K562 (cell line): Measurements from ENCODE around the gene SNAP23. TPM values are rescaled to one million over a fixed set of nuclear protein-coding genes. Genes with fewer than 3 reads are reported as not detected.

Source experiments
- ATAC-seq: fragments of 200-7000 bp; cut with Tn5 transposase; 3 replicates; pipeline ENCODE4 v1.9.1; 2020; ENCODE audit warnings: moderate library complexity
- BruUV-seq: library from RNA; stranded (reverse); fragments of 400-500 nt; replicated peaks from 2 replicates; lab custom pipeline; 2021; lab: Mats Ljungman, UMichigan
- CTCF ChIA-PET: fragments of 300-600 bp; formaldehyde crosslinking; extraction: SDS; loops from one replicate; lab custom pipeline; 2021; ENCODE audit warnings: low intra/inter-chr PET ratio; lab: Yijun Ruan, JAX
- POLR2A ChIA-PET: fragments of 300-600, 350-650 bp; sonication (Branson Sonifier 250); formaldehyde crosslinking; extraction: SDS; loops from one replicate; lab custom pipeline; 2021; ENCODE audit warnings: antibody characterized with exemption, inconsistent platforms; lab: Yijun Ruan, JAX
- DNase-seq, 4 experiments: peaks; one replicate each; pipeline versions ENCODE4 v3.0.0 to v3.0.0-alpha.2; 2011 to 2018; ENCODE audit warnings: low spot score in 3 of 4, mixed read lengths in 3 of 4; ENCODE audit errors: extremely low read depth in 1 of 4
- FAIRE-seq: peaks from 2 replicates; lab custom pipeline; 2011; peaks lifted over from hg19 to GRCh38; lab: Jason Lieb, UNC
- H2AFZ ChIP-seq: 2 replicates; pipeline ENCODE4 v1.6.0; 2011; ENCODE audit warnings: low read depth, low read length, control low read depth, inconsistent platforms
- H3K27ac ChIP-seq: fragments of 200-600 bp; 3 replicates; pipeline ENCODE4 v1.8.0; 2011; ENCODE audit warnings: low read depth, mild to moderate bottlenecking, control low read depth, inconsistent platforms, low read length, moderate library complexity, mixed read lengths; ENCODE audit errors: extremely low read depth
- H3K27me3 ChIP-seq, 2 experiments: fragments of 300-600 bp in 1 of 2; 2 replicates in 1 of 2; 3 replicates in 1 of 2; pipeline versions ENCODE4 v1.6.0 to v1.8.0; 2011; ENCODE audit warnings: inconsistent platforms in 2 of 2, low read length in 2 of 2, mild to moderate bottlenecking in 1 of 2, mixed read lengths in 1 of 2, moderate library complexity in 1 of 2; ENCODE audit not compliant: control insufficient read depth in 2 of 2, insufficient read depth in 2 of 2
- H3K36me3 ChIP-seq: fragments of 300-600 bp; 3 replicates; pipeline ENCODE4 v1.8.0; 2011; ENCODE audit warnings: mild to moderate bottlenecking, low read length, inconsistent platforms; ENCODE audit not compliant: control insufficient read depth, insufficient read depth
- H3K4me1 ChIP-seq, 2 experiments: fragments of 200-600 bp in 1 of 2; replicated peaks in 1 of 2; 2 replicates in 1 of 2; 3 replicates in 1 of 2; pipeline versions ENCODE4 v1.5.1 to v1.8.0; 2011; ENCODE audit warnings: inconsistent platforms in 2 of 2, low read length in 2 of 2, mild to moderate bottlenecking in 1 of 2, mixed read lengths in 1 of 2, moderate library complexity in 1 of 2; ENCODE audit not compliant: control insufficient read depth in 2 of 2, insufficient read depth in 2 of 2
- H3K4me2 ChIP-seq: 2 replicates; pipeline ENCODE4 v1.6.1; 2011; ENCODE audit warnings: low read length, control low read depth, inconsistent platforms, mixed read lengths; ENCODE audit not compliant: insufficient read depth
- H3K4me3 ChIP-seq: fragments of 200-600 bp; sonication (generic), shearing (Covaris generic); 2 replicates; pipeline ENCODE4 v1.5.1; 2016; ENCODE audit warnings: control low read depth, inconsistent platforms
- H3K79me2 ChIP-seq: fragments of 200-600 bp; 3 replicates; pipeline ENCODE4 v1.8.0; 2011; ENCODE audit warnings: low read length, inconsistent platforms; ENCODE audit not compliant: control insufficient read depth, insufficient read depth
- H3K9ac ChIP-seq, 2 experiments: 2 replicates each; pipeline versions ENCODE4 v1.6.0 to v1.6.1; 2011; ENCODE audit warnings: low read depth in 2 of 2, low read length in 2 of 2, control low read depth in 1 of 2, inconsistent platforms in 1 of 2, mild to moderate bottlenecking in 1 of 2, mixed read lengths in 1 of 2; ENCODE audit not compliant: insufficient read depth in 1 of 2
- H3K9me1 ChIP-seq: one replicate; pipeline ENCODE4 v1.6.0; 2011; ENCODE audit warnings: inconsistent platforms, mild to moderate bottlenecking, low read length, moderate library complexity; ENCODE audit not compliant: control insufficient read depth, insufficient read depth
- H3K9me3 ChIP-seq: replicated peaks from 2 replicates; pipeline ENCODE4 v1.5.1; 2011; ENCODE audit warnings: low read depth, low read length, inconsistent platforms; ENCODE audit not compliant: control insufficient read depth, insufficient read depth
- H4K20me1 ChIP-seq: replicated peaks from 2 replicates; pipeline ENCODE4 v1.6.1; 2011; ENCODE audit warnings: low read length, inconsistent platforms, mixed read lengths; ENCODE audit not compliant: control insufficient read depth, insufficient read depth
- ELF2 ChIP-seq: fragments of 250-450 bp; sonication (Bioruptor Pico); IDR thresholded peaks from 2 replicates; pipeline ENCODE4 v1.5.0; 2021; ENCODE audit warnings: mild to moderate bottlenecking
- EZH2 ChIP-seq: IDR thresholded peaks from 2 replicates; pipeline ENCODE4 v1.6.1; 2012; ENCODE audit warnings: low read depth, mild to moderate bottlenecking, inconsistent platforms, low read length, borderline replicate concordance
- HCFC1 ChIP-seq: IDR thresholded peaks from 2 replicates; pipeline ENCODE4 v1.6.1; 2012; ENCODE audit warnings: low read depth, low read length, improper control_type of control experiment
- KLF16 ChIP-seq: IDR thresholded peaks from 2 replicates; pipeline ENCODE4 v1.6.1; 2016; ENCODE audit warnings: antibody characterized with exemption
- MTF1 ChIP-seq: fragments of 250-450 bp; sonication (Bioruptor Pico); IDR thresholded peaks from 2 replicates; pipeline ENCODE4 v1.9.0; 2021; ENCODE audit warnings: moderate library complexity, mild to moderate bottlenecking, inconsistent platforms, borderline replicate concordance
- NCOA2 ChIP-seq, 2 experiments: fragments of 450-650 bp; IDR thresholded peaks; 2 replicates each; pipeline ENCODE4 v1.6.1; 2018; ENCODE audit warnings: mild to moderate bottlenecking in 2 of 2, moderate library complexity in 1 of 2; ENCODE audit not compliant: partially characterized antibody in 2 of 2
- PCBP2 ChIP-seq: fragments of 200-400 bp; formaldehyde crosslinking; IDR thresholded peaks from 2 replicates; pipeline ENCODE4 v1.6.1; 2018; ENCODE audit warnings: low read length, low read depth, mild to moderate bottlenecking, moderate library complexity; ENCODE audit not compliant: poor library complexity, severe bottlenecking
- RBM34 ChIP-seq: fragments of 200-400 bp; formaldehyde crosslinking; IDR thresholded peaks from 2 replicates; pipeline ENCODE4 v1.6.1; 2018; ENCODE audit warnings: low read length, borderline replicate concordance; ENCODE audit not compliant: insufficient read depth
- SMAD4 ChIP-seq: fragments of 250-450 bp; sonication (Bioruptor Pico); conservative IDR thresholded peaks from 2 replicates; pipeline ENCODE4 v1.8.0; 2021; ENCODE audit warnings: inconsistent platforms, mild to moderate bottlenecking, moderate library complexity
- SMARCC2 ChIP-seq: fragments of 450-650 bp; IDR thresholded peaks from 2 replicates; pipeline ENCODE4 v1.6.1; 2017; ENCODE audit warnings: antibody characterized with exemption, moderate library complexity, mild to moderate bottlenecking, low read depth
- THRAP3 ChIP-seq: fragments of 450-650 bp; IDR thresholded peaks from 2 replicates; pipeline ENCODE4 v1.6.1; 2016; ENCODE audit warnings: mild to moderate bottlenecking, inconsistent platforms, borderline replicate concordance
- TRIM28 ChIP-seq: fragments of 450-650 bp; IDR thresholded peaks from 2 replicates; pipeline ENCODE4 v1.6.1; 2017
- ZBTB17 ChIP-seq: fragments of 450-650 bp; formaldehyde crosslinking; IDR thresholded peaks from 2 replicates; pipeline ENCODE4 v1.4.0; 2020; ENCODE audit warnings: mild to moderate bottlenecking
- ZNF699 ChIP-seq: fragments of 250-450 bp; sonication (Bioruptor Pico); IDR thresholded peaks from 2 replicates; pipeline ENCODE4 v1.8.0; 2021; ENCODE audit warnings: mild to moderate bottlenecking, moderate library complexity; ENCODE audit not compliant: insufficient replicate concordance
- in situ Hi-C: fragments of 300-500 bp; cut with MboI; formaldehyde crosslinking; loops from 4 replicates; pipeline ENCODE4 v1.15.0; 2018; ENCODE audit warnings: inconsistent platforms, mixed read lengths
- intact Hi-C: fragments of 100-400 bp; cut with micrococcal nuclease; formaldehyde crosslinking; loops from 2 replicates; pipeline ENCODE4 v1.14.2; 2022
- polyA plus RNA-seq, 8 experiments: library from polyadenylated mRNA; depleted of rRNA in 4 of 8; stranded (reverse) in 5 of 8; unstranded in 3 of 8; fragments of >200 nt; fragmentation: Nextera tagmentation in 2 of 8; fragmentation: Illumina TruSeq in 1 of 8; extraction: Ambion mirVana in 2 of 8; extraction: Trizol in 1 of 8; gene quantifications; 2 replicates each; pipeline versions ENCODE4 v1.2.1 to v1.2.3, GENCODE V29; 2011 to 2014; ENCODE audit warnings: inconsistent platforms in 1 of 8, missing spikeins in 1 of 8
- total RNA-seq, 7 experiments: library from RNA; depleted of rRNA in 6 of 7; stranded (reverse); fragments of >200 nt in 6 of 7; fragmentation: Illumina TruSeq in 2 of 7; extraction: Trizol in 2 of 7; gene quantifications; 2 replicates each; pipeline versions ENCODE4 v1.2.1 to v1.2.3, GENCODE V29; 2011 to 2021; ENCODE audit warnings: low replicate concordance in 1 of 7
- TF ChIP-seq, protein P1 (sequence below): sonication (generic); formaldehyde crosslinking; IDR thresholded peaks from 2 replicates; pipeline ENCODE4 v1.8.0; 2022; ENCODE audit warnings: mild to moderate bottlenecking, missing genetic modification reagents
- TF ChIP-seq, protein P2 (sequence below): IDR thresholded peaks from 3 replicates; pipeline ENCODE4 v1.6.1; 2011; ENCODE audit warnings: borderline replicate concordance, mild to moderate bottlenecking, moderate library complexity; ENCODE audit not compliant: insufficient read length; ENCODE audit errors: extremely low read depth

The SNAP23 gene
- total and polyA plus RNA-seq, 9 of the 15 experiments (the other 6 are each of a cell fraction or from before 2014, with no cell fraction given) = 78.9 to 168 (median 117) TPM

DNA sequence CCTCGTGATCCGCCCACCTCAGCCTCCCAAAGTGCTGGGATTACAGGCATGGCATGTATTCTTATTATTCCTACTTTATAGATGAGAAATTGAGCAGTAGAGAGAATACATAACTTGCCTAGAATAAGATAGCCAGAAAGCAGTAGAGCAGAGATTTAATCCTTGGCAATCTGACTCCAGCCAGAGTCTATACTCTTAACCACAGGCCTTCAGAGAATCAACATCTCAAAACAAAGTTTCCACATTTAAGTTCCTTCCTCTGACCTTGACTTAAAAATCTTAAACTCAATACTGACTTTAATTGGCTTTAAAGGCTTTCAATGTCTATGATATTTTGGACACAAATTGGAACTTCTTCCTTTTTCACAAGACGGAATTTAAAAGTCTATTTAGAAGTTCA, 41.6 kb upstream of the SNAP23 start (continued):
- TF ChIP-seq, protein P1, sequence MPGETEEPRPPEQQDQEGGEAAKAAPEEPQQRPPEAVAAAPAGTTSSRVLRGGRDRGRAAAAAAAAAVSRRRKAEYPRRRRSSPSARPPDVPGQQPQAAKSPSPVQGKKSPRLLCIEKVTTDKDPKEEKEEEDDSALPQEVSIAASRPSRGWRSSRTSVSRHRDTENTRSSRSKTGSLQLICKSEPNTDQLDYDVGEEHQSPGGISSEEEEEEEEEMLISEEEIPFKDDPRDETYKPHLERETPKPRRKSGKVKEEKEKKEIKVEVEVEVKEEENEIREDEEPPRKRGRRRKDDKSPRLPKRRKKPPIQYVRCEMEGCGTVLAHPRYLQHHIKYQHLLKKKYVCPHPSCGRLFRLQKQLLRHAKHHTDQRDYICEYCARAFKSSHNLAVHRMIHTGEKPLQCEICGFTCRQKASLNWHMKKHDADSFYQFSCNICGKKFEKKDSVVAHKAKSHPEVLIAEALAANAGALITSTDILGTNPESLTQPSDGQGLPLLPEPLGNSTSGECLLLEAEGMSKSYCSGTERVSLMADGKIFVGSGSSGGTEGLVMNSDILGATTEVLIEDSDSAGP = no peak
- TF ChIP-seq THRAP3 (no peak), RBM34 (no peak)

DNA sequence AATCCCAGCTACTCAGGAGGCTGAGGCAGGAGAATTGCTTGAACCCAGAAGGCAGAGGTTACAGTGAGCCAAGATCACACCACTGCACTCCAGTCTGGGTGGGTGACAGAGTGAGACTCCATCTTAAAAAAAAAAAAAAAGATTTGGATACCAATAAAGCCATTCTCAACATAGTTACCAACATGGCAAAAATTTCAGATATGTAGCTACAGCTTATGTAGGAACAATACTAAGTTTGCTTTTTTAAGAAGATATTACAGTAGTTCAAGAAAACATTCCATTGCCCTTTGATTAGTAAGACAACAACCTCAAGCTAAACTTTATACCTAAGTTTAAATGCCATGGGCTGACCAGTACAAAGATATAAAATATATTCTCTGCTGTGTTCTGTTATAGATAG, 38.9 kb upstream of the SNAP23 start:
- Histone ChIP-seq H3K36me3 (peaks cover 26% of the 10 kb centered on the region; the same call in 2 of the 3 replicates), H4K20me1 (no peaks in the 10 kb centered on the region; the same call in 1 of the 2 replicates), H3K4me1 (no peaks in the 10 kb centered on the region), H2AFZ (no peak overlapping the region), H3K4me2 (no peak overlapping the region), H3K9me3 (no peaks in the 10 kb centered on the region), H3K27ac (no peak overlapping the region), H3K27me3 (no peaks in the 10 kb centered on the region), H3K79me2 (no peaks in the 10 kb centered on the region; the same call in 2 of the 3 replicates), H3K9ac (no peak overlapping the region), H3K4me3 (no peak overlapping the region), H3K9me1 (no peaks in the 10 kb centered on the region)
- ChIA-PET POLR2A (interaction anchor here (0.6 kb wide), 1 partner anchor 15 kb away, joined by 3 read pairs; no protein-coding TSS in a partner anchor), CTCF (no interaction called here)
- ATAC-seq (no peak), FAIRE-seq (no peak), DNase-seq (no peak)
- intact Hi-C loops = no loop called here
- in situ Hi-C loops = no loop called here
- no peak for TF ChIP-seq NCOA2 (IDR thresholded peaks at IDR 0.05; ENCODE audit: partially characterized antibody in 2 of 2)
- no peak for TF ChIP-seq SMARCC2
- no peak for TF ChIP-seq HCFC1
- TF ChIP-seq ELF2 (CRISPR knock-in tag) = no peak
- no peak for TF ChIP-seq EZH2
- TF ChIP-seq PCBP2 = no peak
- no peak for TF ChIP-seq ZBTB17 (CRISPR knock-in tag)
- TF ChIP-seq TRIM28 = no peak
- TF ChIP-seq MTF1 (CRISPR knock-in tag) = no peak
- TF ChIP-seq SMAD4 (CRISPR knock-in tag) = no peak
- TF ChIP-seq, protein P2, sequence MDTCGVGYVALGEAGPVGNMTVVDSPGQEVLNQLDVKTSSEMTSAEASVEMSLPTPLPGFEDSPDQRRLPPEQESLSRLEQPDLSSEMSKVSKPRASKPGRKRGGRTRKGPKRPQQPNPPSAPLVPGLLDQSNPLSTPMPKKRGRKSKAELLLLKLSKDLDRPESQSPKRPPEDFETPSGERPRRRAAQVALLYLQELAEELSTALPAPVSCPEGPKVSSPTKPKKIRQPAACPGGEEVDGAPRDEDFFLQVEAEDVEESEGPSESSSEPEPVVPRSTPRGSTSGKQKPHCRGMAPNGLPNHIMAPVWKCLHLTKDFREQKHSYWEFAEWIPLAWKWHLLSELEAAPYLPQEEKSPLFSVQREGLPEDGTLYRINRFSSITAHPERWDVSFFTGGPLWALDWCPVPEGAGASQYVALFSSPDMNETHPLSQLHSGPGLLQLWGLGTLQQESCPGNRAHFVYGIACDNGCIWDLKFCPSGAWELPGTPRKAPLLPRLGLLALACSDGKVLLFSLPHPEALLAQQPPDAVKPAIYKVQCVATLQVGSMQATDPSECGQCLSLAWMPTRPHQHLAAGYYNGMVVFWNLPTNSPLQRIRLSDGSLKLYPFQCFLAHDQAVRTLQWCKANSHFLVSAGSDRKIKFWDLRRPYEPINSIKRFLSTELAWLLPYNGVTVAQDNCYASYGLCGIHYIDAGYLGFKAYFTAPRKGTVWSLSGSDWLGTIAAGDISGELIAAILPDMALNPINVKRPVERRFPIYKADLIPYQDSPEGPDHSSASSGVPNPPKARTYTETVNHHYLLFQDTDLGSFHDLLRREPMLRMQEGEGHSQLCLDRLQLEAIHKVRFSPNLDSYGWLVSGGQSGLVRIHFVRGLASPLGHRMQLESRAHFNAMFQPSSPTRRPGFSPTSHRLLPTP = no peak
- TF ChIP-seq ZNF699 (CRISPR knock-in tag) = no peak
- TF ChIP-seq KLF16 = no peak
- no TSS peak for BruUV-seq
